BLaER1 (cell line): Measurements from ENCODE around the gene ANO3.
"Not testable (repeated sequence)": the region's sequence is repeated elsewhere in the genome, so short reads cannot be mapped to it uniquely, and the experiment has no call there.

ENCODE experiments used
- H3K27ac ChIP-seq: shearing (Covaris generic); formaldehyde crosslinking; 2 replicates; pipeline ENCODE4 v1.8.1; 2022
- H3K27me3 ChIP-seq: shearing (Covaris generic); formaldehyde crosslinking; 2 replicates; pipeline ENCODE4 v1.8.1; 2022
- H3K36me3 ChIP-seq: shearing (Covaris generic); formaldehyde crosslinking; 2 replicates; pipeline ENCODE4 v1.8.1; 2022
- H3K4me1 ChIP-seq: shearing (Covaris generic); formaldehyde crosslinking; 2 replicates; pipeline ENCODE4 v1.8.1; 2022
- H3K4me2 ChIP-seq: shearing (Covaris generic); formaldehyde crosslinking; 2 replicates; pipeline ENCODE4 v1.8.1; 2022
- H3K4me3 ChIP-seq: shearing (Covaris generic); formaldehyde crosslinking; 2 replicates; pipeline ENCODE4 v1.8.1; 2022
- H3K9ac ChIP-seq: shearing (Covaris generic); formaldehyde crosslinking; 2 replicates; pipeline ENCODE4 v1.8.1; 2022
- H3K9me3 ChIP-seq: shearing (Covaris generic); formaldehyde crosslinking; 2 replicates; pipeline ENCODE4 v1.8.1; 2022
- H4K20me1 ChIP-seq: shearing (Covaris generic); formaldehyde crosslinking; 2 replicates; pipeline ENCODE4 v1.8.1; 2022
- Cebpa-rat ChIP-seq: shearing (Covaris generic); IDR thresholded peaks from 2 replicates; pipeline ENCODE4 v1.8.1; 2022

Gene ANO3

DNA sequence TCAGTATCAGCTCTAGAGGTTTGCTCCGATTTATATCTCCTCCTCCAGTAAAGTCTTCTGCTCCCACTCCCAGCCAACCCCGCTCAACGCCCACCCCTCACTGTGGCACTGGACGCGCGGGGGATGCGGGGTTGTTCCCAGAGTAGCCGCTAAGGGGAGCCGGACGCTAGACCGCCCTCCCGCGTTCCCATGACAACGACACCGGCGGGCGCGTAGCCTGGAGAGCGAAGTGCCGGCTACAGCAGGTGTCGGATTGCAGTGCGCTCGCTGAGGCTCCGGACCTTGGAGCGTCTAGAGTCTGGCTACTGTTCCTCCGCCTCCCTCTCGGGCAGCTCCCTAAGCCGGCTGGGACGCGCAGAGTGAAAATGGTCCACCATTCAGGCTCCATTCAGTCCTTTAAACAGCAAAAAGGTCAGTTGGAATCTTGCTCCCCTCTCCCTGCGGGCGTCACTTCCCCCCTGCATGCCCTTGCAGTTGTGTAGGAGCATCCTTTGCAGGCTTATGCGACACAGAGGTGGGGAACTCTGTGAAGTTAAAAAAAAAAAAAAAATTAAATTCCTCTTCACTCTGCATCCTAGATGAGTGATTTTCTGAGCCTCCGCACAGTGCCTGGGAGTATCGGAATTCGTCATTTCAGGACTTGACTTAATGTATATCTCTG is at the start of gene ANO3:
Gene ANO3 (plus strand): TSS at position 220 of the 661 bp plus-strand sequence. CDS start 146 bp downstream, at position 366.
- TF ChIP-seq Cebpa-rat: no peak
- Histone ChIP-seq H4K20me1 (no peaks in the 10 kb centered on the region), H3K27me3 (no peaks in the 10 kb centered on the region), H3K4me1 (peaks cover 8% of the 10 kb centered on the region), H3K36me3 (no peaks in the 10 kb centered on the region), H3K27ac (no peak within 1 kb of the TSS), H3K9ac (no peak within 1 kb of the TSS), H3K9me3 (no peaks in the 10 kb centered on the region; the same call in 1 of the 2 replicates), H3K4me3 (no peak within 1 kb of the TSS), H3K4me2 (no peak within 1 kb of the TSS)

DNA sequence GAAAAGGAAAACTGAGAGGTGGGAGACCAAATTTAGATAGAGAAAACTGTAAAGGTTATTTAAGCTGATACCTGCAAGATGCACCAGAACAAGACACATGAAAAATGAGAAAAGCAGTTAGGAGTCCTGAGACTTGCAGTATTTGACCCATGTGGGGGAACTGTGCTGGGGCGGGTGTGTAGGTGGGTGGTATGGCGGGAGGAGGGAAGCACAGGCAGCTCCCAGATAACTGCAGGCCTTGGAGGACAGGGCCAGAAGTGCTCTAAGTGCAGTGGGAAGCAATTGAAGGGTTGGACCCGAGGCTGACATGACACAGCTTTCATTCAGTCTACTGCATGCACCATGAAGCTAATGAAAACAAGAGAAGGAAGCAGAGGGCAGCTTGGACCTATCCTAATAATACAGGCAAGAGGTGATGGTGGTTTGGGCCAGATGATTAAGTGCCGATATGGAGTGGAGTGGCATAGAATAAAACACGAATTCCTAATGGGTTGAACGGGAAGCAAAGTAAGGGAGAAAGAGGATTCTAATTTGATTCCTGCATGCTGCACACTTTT is 48.0 kb upstream of the ANO3 start:
- no peak overlapping the region for H3K27ac ChIP-seq
- no peaks in the 10 kb centered on the region for H3K36me3 ChIP-seq
- H4K20me1 ChIP-seq: no peaks in the 10 kb centered on the region
- TF ChIP-seq Cebpa-rat: no peak
- no peaks in the 10 kb centered on the region for H3K4me1 ChIP-seq
- H3K27me3 ChIP-seq: no peaks in the 10 kb centered on the region
- H3K4me3 ChIP-seq: no peak overlapping the region
- H3K9me3 ChIP-seq: no peaks in the 10 kb centered on the region
- H3K9ac ChIP-seq: no peak overlapping the region
- H3K4me2 ChIP-seq: peak overlapping the region; percentile 22; the same call in 1 of the 2 replicates

DNA sequence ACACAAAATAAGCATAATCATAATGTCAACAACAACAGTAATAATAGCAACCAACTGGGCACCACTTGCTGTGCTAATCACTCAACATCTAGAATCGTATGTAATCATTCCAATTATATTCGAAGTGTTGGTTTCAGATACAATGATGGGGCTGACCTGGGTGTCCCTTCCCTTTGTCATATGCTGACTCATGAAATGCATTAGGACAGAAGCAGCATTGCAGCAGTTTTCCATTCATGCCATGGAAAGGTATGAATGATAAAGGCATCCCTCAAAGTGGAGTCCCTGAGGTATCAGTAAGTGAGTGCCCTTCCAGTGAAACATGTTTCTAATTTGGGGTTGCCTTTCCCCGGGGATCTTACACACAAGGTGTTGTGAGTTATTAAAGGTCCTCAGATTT is 46.3 kb upstream of the ANO3 start:
- Histone ChIP-seq H3K27me3 (no peaks in the 10 kb centered on the region), H3K27ac (no peak overlapping the region), H3K4me1 (no peaks in the 10 kb centered on the region), H3K4me2 (no peak overlapping the region), H3K9me3 (no peaks in the 10 kb centered on the region), H3K4me3 (no peak overlapping the region), H4K20me1 (no peaks in the 10 kb centered on the region), H3K36me3 (no peaks in the 10 kb centered on the region), H3K9ac (no peak overlapping the region)
- TF ChIP-seq Cebpa-rat: no peak

- Histone ChIP-seq H3K36me3 (no peaks in the 10 kb centered on the region), H3K9me3 (no peaks in the 10 kb centered on the region), H3K4me2 (no peak overlapping the region), H3K27me3 (no peaks in the 10 kb centered on the region), H3K9ac (no peak overlapping the region), H4K20me1 (no peaks in the 10 kb centered on the region), H3K4me1 (no peaks in the 10 kb centered on the region), H3K4me3 (no peak overlapping the region), H3K27ac (no peak overlapping the region)
- no peak for TF ChIP-seq Cebpa-rat
Observed at GRCh38 chr11:26286472-26287066, 45.4 kb upstream of the ANO3 start.

DNA sequence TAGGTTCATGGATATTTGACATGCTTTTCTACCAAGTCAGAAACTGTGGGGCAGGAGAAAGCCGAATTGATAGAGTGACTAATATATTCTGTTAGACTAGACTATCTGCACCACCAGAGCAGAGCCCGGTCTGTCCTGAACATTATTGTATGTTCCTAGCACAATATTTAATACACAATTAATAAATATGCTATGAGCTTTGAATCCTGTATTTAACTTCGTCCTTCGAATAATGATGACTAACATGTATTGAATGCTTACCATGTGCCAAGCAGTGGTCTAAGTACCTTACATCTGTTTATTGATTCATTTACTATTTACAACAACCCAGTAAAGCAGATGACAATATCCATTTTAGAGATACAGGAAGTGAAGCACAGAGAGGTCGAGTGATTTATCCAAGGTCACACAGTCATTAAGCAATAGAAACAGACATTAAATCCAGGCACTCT is 44.8 kb upstream of the ANO3 start:
- Histone ChIP-seq H3K9me3 (no peaks in the 10 kb centered on the region), H3K27ac (no peak overlapping the region), H3K36me3 (no peaks in the 10 kb centered on the region), H4K20me1 (no peaks in the 10 kb centered on the region), H3K9ac (no peak overlapping the region), H3K27me3 (no peaks in the 10 kb centered on the region), H3K4me3 (no peak overlapping the region), H3K4me2 (no peak overlapping the region), H3K4me1 (no peaks in the 10 kb centered on the region)
- TF ChIP-seq Cebpa-rat: no peak

GRCh38 chr11:26297189-26297975 is 34.5 kb upstream of the ANO3 start:
- Histone ChIP-seq H3K27ac (no peak overlapping the region), H4K20me1 (no peaks in the 10 kb centered on the region), H3K9me3 (no peaks in the 10 kb centered on the region), H3K4me1 (no peaks in the 10 kb centered on the region), H3K4me3 (no peak overlapping the region), H3K9ac (no peak overlapping the region), H3K36me3 (no peaks in the 10 kb centered on the region), H3K4me2 (no peak overlapping the region), H3K27me3 (no peaks in the 10 kb centered on the region)
- TF ChIP-seq Cebpa-rat: no peak

DNA sequence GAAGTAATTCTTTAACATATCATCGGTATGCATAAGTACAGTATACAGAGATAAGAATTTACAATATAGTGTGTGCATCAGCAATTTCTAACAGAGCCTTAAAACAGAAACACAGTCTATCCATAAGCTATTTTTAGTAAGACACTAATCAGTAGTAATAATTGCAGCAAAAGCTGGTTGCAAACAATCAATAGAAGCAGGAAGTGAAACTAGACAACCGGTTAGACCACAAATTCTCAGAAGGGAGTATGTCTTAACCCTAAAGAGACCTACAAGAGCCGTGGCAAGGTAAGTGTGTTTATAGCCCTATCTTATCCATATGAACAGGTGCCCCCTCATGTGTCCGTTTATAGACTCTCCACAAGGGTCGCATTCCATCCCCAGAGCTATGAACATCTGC is 15.6 kb upstream of the ANO3 start:
- H3K36me3 ChIP-seq, H4K20me1 ChIP-seq, H3K9ac ChIP-seq, H3K9me3 ChIP-seq, H3K4me3 ChIP-seq, H3K27ac ChIP-seq, H3K27me3 ChIP-seq: not testable (repeated sequence)
- peak overlapping the region; percentile 49 for H3K4me2 ChIP-seq
- peaks cover 20% of the 10 kb centered on the region for H3K4me1 ChIP-seq

- no peak for TF ChIP-seq Cebpa-rat
- Histone ChIP-seq H3K9me3 (no peaks in the 10 kb centered on the region), H3K36me3 (no peaks in the 10 kb centered on the region), H3K4me1 (peaks cover 20% of the 10 kb centered on the region), H3K27me3 (no peaks in the 10 kb centered on the region), H3K9ac (no peak overlapping the region), H3K27ac (no peak overlapping the region), H4K20me1 (no peaks in the 10 kb centered on the region), H3K4me2 (no peak overlapping the region), H3K4me3 (no peak overlapping the region)
Observed at GRCh38 chr11:26319906-26320305, 12.0 kb upstream of the ANO3 start.

DNA sequence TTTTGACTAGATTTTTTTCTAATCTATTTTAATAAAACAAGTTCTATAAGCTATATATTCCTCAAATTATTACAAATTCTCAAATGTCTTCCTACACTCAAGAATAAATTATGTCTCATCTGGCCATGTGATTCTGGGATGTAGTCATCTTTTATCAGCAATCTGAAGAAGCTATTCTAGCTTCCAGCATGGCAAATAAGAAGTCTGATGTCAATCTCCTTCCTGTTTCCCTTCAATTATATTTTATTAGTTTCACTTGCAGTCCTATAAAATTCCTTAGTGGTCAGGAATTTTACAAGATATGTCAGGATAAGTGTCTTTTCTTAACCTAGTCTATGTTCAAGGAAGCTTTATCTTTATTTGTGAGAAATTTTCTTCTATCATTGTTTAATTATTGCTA is 10.4 kb upstream of the ANO3 start:
- no peak overlapping the region for H3K4me2 ChIP-seq
- H3K36me3 ChIP-seq: no peaks in the 10 kb centered on the region
- no peak overlapping the region for H3K4me3 ChIP-seq
- H4K20me1 ChIP-seq: no peaks in the 10 kb centered on the region
- no peak overlapping the region for H3K27ac ChIP-seq
- no peak overlapping the region for H3K9ac ChIP-seq
- H3K27me3 ChIP-seq: no peaks in the 10 kb centered on the region
- H3K4me1 ChIP-seq: peaks cover 6% of the 10 kb centered on the region
- no peak for TF ChIP-seq Cebpa-rat
- no peaks in the 10 kb centered on the region for H3K9me3 ChIP-seq
